H1 (cell line): ENCODE results near the gene SLC6A6. TPM values are rescaled to one million over a fixed set of nuclear protein-coding genes. Genes with fewer than 3 reads are reported as not detected.

Experiments used
- CTCF ChIA-PET: fragments of 300-600 bp; sonication (Branson Sonifier 250); formaldehyde crosslinking; loops from one replicate; lab custom pipeline; 2021; ENCODE audit not compliant: partially characterized antibody; lab: Charles Lee
- POLR2A ChIA-PET: fragments of 300-600 bp; sonication (Branson Sonifier 250); formaldehyde crosslinking; loops from one replicate; lab custom pipeline; 2021; ENCODE audit warnings: inconsistent platforms; ENCODE audit not compliant: partially characterized antibody; lab: Charles Lee
- DNase-seq, 2 experiments: peaks; one replicate each; pipeline versions ENCODE4 v3.0.0 to v3.0.0-alpha.2; 2010 to 2022; ENCODE audit warnings: low spot score in 2 of 2, low read depth in 1 of 2, mixed read lengths in 1 of 2
- FAIRE-seq: peaks from 2 replicates; lab custom pipeline; 2011; peaks lifted over from hg19 to GRCh38; lab: Jason Lieb, UNC
- H2AFZ ChIP-seq: 2 replicates; pipeline ENCODE4 v1.8.1; 2012; ENCODE audit warnings: low read length, inconsistent platforms
- H2AK5ac ChIP-seq: 2 replicates; pipeline ENCODE4 v1.6.1; 2013; ENCODE audit warnings: low read depth, low read length
- H2BK120ac ChIP-seq: replicated peaks from 2 replicates; pipeline ENCODE3; 2013; ENCODE audit warnings: low read depth, low read length, inconsistent platforms
- H2BK12ac ChIP-seq: 2 replicates; pipeline ENCODE4 v1.6.1; 2013; ENCODE audit warnings: low read depth, low read length
- H2BK15ac ChIP-seq: 2 replicates; pipeline ENCODE4 v1.6.1; 2013; ENCODE audit warnings: low read length
- H2BK20ac ChIP-seq: 2 replicates; pipeline ENCODE4 v1.6.1; 2013; ENCODE audit warnings: low read length
- H2BK5ac ChIP-seq: 2 replicates; pipeline ENCODE4 v1.6.1; 2013; ENCODE audit warnings: low read depth, low read length
- H3K14ac ChIP-seq: 2 replicates; pipeline ENCODE4 v1.6.1; 2013; ENCODE audit warnings: inconsistent platforms; ENCODE audit not compliant: insufficient read length
- H3K18ac ChIP-seq: 2 replicates; pipeline ENCODE4 v1.6.1; 2013; ENCODE audit warnings: low read length; ENCODE audit errors: extremely low read depth
- H3K23ac ChIP-seq: 2 replicates; pipeline ENCODE4 v1.6.1; 2013; ENCODE audit warnings: inconsistent platforms; ENCODE audit not compliant: insufficient read length
- H3K23me2 ChIP-seq: 2 replicates; pipeline ENCODE4 v1.6.1; 2013; ENCODE audit warnings: low read depth, low read length
- H3K27ac ChIP-seq: 2 replicates; pipeline ENCODE4 v1.6.1; 2011; ENCODE audit warnings: low read depth, low read length, inconsistent platforms
- H3K27me3 ChIP-seq, 4 experiments: replicated peaks in 1 of 4; 1 replicate in 1 of 4; 2 replicates in 3 of 4; pipeline versions ENCODE4 v1.6.1 to v1.8.1; 2011 to 2013; ENCODE audit warnings: low read length in 3 of 4, mild to moderate bottlenecking in 3 of 4, inconsistent platforms in 2 of 4, mixed read lengths in 2 of 4, moderate library complexity in 1 of 4; ENCODE audit not compliant: control insufficient read depth in 3 of 4, insufficient read depth in 3 of 4; ENCODE audit errors: extremely low read depth in 1 of 4
- H3K36me3 ChIP-seq, 4 experiments: 2 replicates each; pipeline versions ENCODE4 v1.6.1 to v1.8.1; 2011 to 2013; ENCODE audit warnings: mild to moderate bottlenecking in 4 of 4, low read length in 3 of 4, moderate library complexity in 2 of 4, control low read depth in 1 of 4, inconsistent platforms in 1 of 4; ENCODE audit not compliant: insufficient read depth in 4 of 4, control insufficient read depth in 2 of 4
- H3K4ac ChIP-seq: replicated peaks from 2 replicates; pipeline ENCODE3; 2013; ENCODE audit warnings: low read length, low read depth, mixed read lengths, inconsistent platforms; ENCODE audit not compliant: insufficient read length
- H3K4me1 ChIP-seq, 4 experiments: replicated peaks in 1 of 4; 1 replicate in 1 of 4; 2 replicates in 3 of 4; pipeline versions ENCODE4 v1.6.1 to v1.8.1; 2011 to 2013; ENCODE audit warnings: low read length in 3 of 4, inconsistent platforms in 2 of 4, mixed read lengths in 1 of 4; ENCODE audit not compliant: insufficient read depth in 4 of 4, control insufficient read depth in 3 of 4
- H3K4me2 ChIP-seq, 2 experiments: 2 replicates each; pipeline versions ENCODE4 v1.6.1 to v1.8.1; 2011 to 2013; ENCODE audit warnings: low read depth in 2 of 2, low read length in 2 of 2, control low read depth in 1 of 2, inconsistent platforms in 1 of 2, mild to moderate bottlenecking in 1 of 2; ENCODE audit not compliant: insufficient read depth in 1 of 2
- H3K4me3 ChIP-seq, 4 experiments: fragments of 200-600, 300-600 bp in 1 of 4; sonication (generic), shearing (Covaris generic), sonication (Bioruptor Twin) in 1 of 4; 2 replicates each; pipeline versions ENCODE4 v1.5.1 to v1.8.1; 2011 to 2016; ENCODE audit warnings: low read length in 4 of 4, low read depth in 3 of 4, control low read depth in 2 of 4, inconsistent platforms in 2 of 4, mild to moderate bottlenecking in 2 of 4, mixed read lengths in 1 of 4, moderate library complexity in 1 of 4; ENCODE audit not compliant: insufficient read depth in 2 of 4; ENCODE audit errors: extremely low read depth in 1 of 4
- H3K56ac ChIP-seq: replicated peaks from 2 replicates; pipeline ENCODE3; 2013; ENCODE audit warnings: low read depth, mild to moderate bottlenecking, mixed read lengths, low read length, inconsistent platforms; ENCODE audit not compliant: insufficient read length
- H3K79me1 ChIP-seq: 2 replicates; pipeline ENCODE4 v1.6.1; 2013; ENCODE audit warnings: low read depth, low read length, control low read depth
- H3K79me2 ChIP-seq, 2 experiments: 2 replicates each; pipeline versions ENCODE4 v1.6.1 to v1.8.1; 2012 to 2013; ENCODE audit warnings: low read length in 2 of 2, mild to moderate bottlenecking in 2 of 2, inconsistent platforms in 1 of 2; ENCODE audit not compliant: insufficient read depth in 2 of 2, control insufficient read depth in 1 of 2
- H3K9ac ChIP-seq, 4 experiments: replicated peaks in 1 of 4; 1 replicate in 1 of 4; 2 replicates in 3 of 4; pipeline versions ENCODE4 v1.6.1 to v1.8.1; 2011 to 2013; ENCODE audit warnings: low read depth in 3 of 4, low read length in 3 of 4, control low read depth in 2 of 4, mild to moderate bottlenecking in 2 of 4, moderate library complexity in 2 of 4, inconsistent platforms in 1 of 4; ENCODE audit errors: extremely low read depth in 1 of 4
- H3K9me3 ChIP-seq, 2 experiments: 2 replicates each; pipeline versions ENCODE4 v1.6.1 to v1.8.1; 2012 to 2013; ENCODE audit warnings: mild to moderate bottlenecking in 2 of 2, moderate library complexity in 2 of 2, control low read depth in 1 of 2, inconsistent platforms in 1 of 2, low read depth in 1 of 2, low read length in 1 of 2, mixed read lengths in 1 of 2; ENCODE audit not compliant: insufficient read depth in 2 of 2
- H4K20me1 ChIP-seq, 2 experiments: replicated peaks in 1 of 2; 2 replicates each; pipeline versions ENCODE3 to v1.8.1; 2011 to 2013; ENCODE audit warnings: inconsistent platforms in 2 of 2, low read length in 2 of 2, mild to moderate bottlenecking in 1 of 2; ENCODE audit not compliant: insufficient read depth in 2 of 2, control insufficient read depth in 1 of 2
- H4K5ac ChIP-seq: 2 replicates; pipeline ENCODE4 v1.6.1; 2013; ENCODE audit warnings: low read length, low read depth, mixed read lengths, inconsistent platforms; ENCODE audit not compliant: insufficient read length
- H4K8ac ChIP-seq: 2 replicates; pipeline ENCODE4 v1.8.0; 2013; ENCODE audit warnings: mild to moderate bottlenecking, moderate library complexity, low read length, inconsistent platforms; ENCODE audit not compliant: insufficient read depth; ENCODE audit errors: extremely low read depth
- H4K91ac ChIP-seq: replicated peaks from 2 replicates; pipeline ENCODE3; 2013; ENCODE audit warnings: low read length, mixed read lengths, inconsistent platforms; ENCODE audit not compliant: insufficient read length
- BACH1 ChIP-seq: IDR thresholded peaks from 2 replicates; pipeline ENCODE4 v1.6.1; 2012; ENCODE audit warnings: low read length, improper control_type of control experiment
- BCL11A ChIP-seq, 2 experiments: IDR thresholded peaks; one replicate each; pipeline ENCODE4 v1.6.1; 2011; ENCODE audit warnings: low read depth in 2 of 2, low read length in 2 of 2, mild to moderate bottlenecking in 2 of 2
- BRCA1 ChIP-seq: IDR thresholded peaks from 2 replicates; pipeline ENCODE4 v1.6.1; 2012; ENCODE audit warnings: low read depth, low read length, improper control_type of control experiment
- CBX5 ChIP-seq: fragments of 300-800, 300-1000 bp; sonication (generic); IDR thresholded peaks from 2 replicates; pipeline ENCODE4 v1.7.1; 2016; ENCODE audit warnings: antibody characterized with exemption, low read length, low read depth
- CTCF ChIP-seq, 3 experiments: IDR thresholded peaks; 1 replicate in 2 of 3; 2 replicates in 1 of 3; pipeline versions ENCODE4 v1.5.1 to v1.6.1; 2011; ENCODE audit warnings: low read length in 3 of 3, mild to moderate bottlenecking in 3 of 3, inconsistent platforms in 2 of 3, low read depth in 1 of 3, moderate library complexity in 1 of 3; ENCODE audit not compliant: insufficient read depth in 1 of 3; ENCODE audit errors: control extremely low read depth in 1 of 3
- E2F6 ChIP-seq: IDR thresholded peaks from 2 replicates; pipeline ENCODE4 v1.6.1; 2012; ENCODE audit warnings: inconsistent platforms
- RXRA ChIP-seq: IDR thresholded peaks from 2 replicates; pipeline ENCODE4 v1.6.1; 2011; ENCODE audit warnings: low read depth, mild to moderate bottlenecking, low read length, moderate library complexity; ENCODE audit not compliant: insufficient read depth
- SP2 ChIP-seq: IDR thresholded peaks from 2 replicates; pipeline ENCODE4 v1.6.1; 2012; ENCODE audit warnings: mild to moderate bottlenecking, low read length, inconsistent platforms
- USF2 ChIP-seq: IDR thresholded peaks from 2 replicates; pipeline ENCODE4 v1.6.1; 2011; ENCODE audit warnings: low read length, improper control_type of control experiment
- ZNF274 ChIP-seq: IDR thresholded peaks from 2 replicates; pipeline ENCODE4 v1.7.0; 2012; ENCODE audit warnings: low read length, borderline replicate concordance; ENCODE audit errors: extremely low read depth
- WGBS, 2 experiments: shearing (Covaris generic) in 1 of 2; methylation state at CpG; one replicate each; pipeline versions ENCODE4 v1.1.6 to v1.1.7; 2013 to 2015; ENCODE audit warnings: low lambda C conversion rate in 2 of 2, mixed read lengths in 2 of 2, inconsistent platforms in 1 of 2, low coverage in 1 of 2, missing lambda C conversion rate in 1 of 2; ENCODE audit not compliant: insufficient replicate concordance in 2 of 2, insufficient coverage in 1 of 2, insufficient read length in 1 of 2; ENCODE audit errors: extremely low coverage in 1 of 2, missing lambda C conversion rate in 1 of 2; 5-methylcytosine and 5-hydroxymethylcytosine counted together
- polyA plus RNA-seq, 7 experiments: library from polyadenylated mRNA; depleted of rRNA in 3 of 7; stranded (reverse) in 5 of 7; unstranded in 2 of 7; fragments of >200 nt in 5 of 7; fragments of 200-250 nt in 2 of 7; gene quantifications; 1 replicate in 5 of 7; 2 replicates in 1 of 7; 4 replicates in 1 of 7; pipeline versions ENCODE4 v1.2.1 to v1.2.3, GENCODE V29; 2011 to 2013; ENCODE audit warnings: missing spikeins in 2 of 7, mixed read lengths in 2 of 7
- total RNA-seq: library from RNA; stranded (reverse); fragmentation: NEBNext Ultra II Directional; extraction: Animal tissue kit (Norgen Biotek cat#: 25700); gene quantifications from 2 replicates; pipeline ENCODE4 v1.2.1, GENCODE V29; 2021

The SLC6A6 gene
- total and polyA plus RNA-seq, 2 of the 8 experiments (the other 6 are each of a cell fraction or from before 2014, with no cell fraction given): 66.2 to 144 TPM

GRCh38 chr3:14389716-14390115 is 12.7 kb upstream of the SLC6A6 start:
- no peaks in the 10 kb centered on the region for H3K79me2 ChIP-seq
- H4K8ac ChIP-seq: no peak overlapping the region
- H3K23ac ChIP-seq: no peak overlapping the region
- no peak overlapping the region for H3K4me2 ChIP-seq
- no peaks in the 10 kb centered on the region for H3K9me3 ChIP-seq
- no peak overlapping the region for H3K4me3 ChIP-seq
- no peak overlapping the region for H3K4ac ChIP-seq
- no peaks in the 10 kb centered on the region for H3K36me3 ChIP-seq
- H4K20me1 ChIP-seq: no peaks in the 10 kb centered on the region
- WGBS, 2 experiments: 69% methylated on average over 5 of the region's 5 CpGs; no CpG with 5 or more reads in 1 of the 2 experiments
- ChIA-PET POLR2A (interaction anchor here (6.0 kb wide), 1 partner anchor 13 kb away, joined by 41 read pairs; the partner anchor contains the start of gene SLC6A6), CTCF (interaction anchor here (0.6 to 5.7 kb wide), 8 partner anchors 11 to 508 kb away, joined by 3 to 42 read pairs (median 4); no protein-coding TSS in a partner anchor)
- FAIRE-seq: no peak
- H2BK5ac ChIP-seq: no peak overlapping the region
- H3K18ac ChIP-seq: no peak overlapping the region
- H3K4me1 ChIP-seq: peaks cover 0 to 3% (median 2%) of the 10 kb centered on the region in 4 experiments; a peak in 5 of 7 replicates
- H2AK5ac ChIP-seq: no peak overlapping the region
- no peak overlapping the region for H3K27ac ChIP-seq
- H3K14ac ChIP-seq: no peak overlapping the region
- no peak overlapping the region for H2AFZ ChIP-seq
- H3K27me3 ChIP-seq: no peaks in the 10 kb centered on the region
- no peak overlapping the region for H3K56ac ChIP-seq
- DNase-seq: no peak
- no peaks in the 10 kb centered on the region for H3K79me1 ChIP-seq
- H2BK15ac ChIP-seq: no peak overlapping the region
- H4K91ac ChIP-seq: no peak overlapping the region
- H2BK20ac ChIP-seq: no peak overlapping the region
- H3K9ac ChIP-seq: no peak overlapping the region
- no peak overlapping the region for H2BK120ac ChIP-seq
- H2BK12ac ChIP-seq: no peak overlapping the region
- H3K23me2 ChIP-seq: no peaks in the 10 kb centered on the region
- H4K5ac ChIP-seq: no peak overlapping the region
- no peak for TF ChIP-seq BACH1
- TF ChIP-seq USF2: no peak
- TF ChIP-seq BCL11A (IDR thresholded peaks at IDR 0.05; ENCODE audit: low read depth in 2 of 2, low read length in 2 of 2): no peak
- TF ChIP-seq ZNF274: no peak
- no peak for TF ChIP-seq BRCA1
- no peak for TF ChIP-seq E2F6
- no peak for TF ChIP-seq SP2
- no peak for TF ChIP-seq CTCF (IDR thresholded peaks at IDR 0.05; ENCODE audit: control extremely low read depth in 1 of 3, insufficient read depth in 1 of 3, low read depth in 1 of 3, low read length in 3 of 3)
- TF ChIP-seq RXRA: no peak
- no peak for TF ChIP-seq CBX5
